ENCODE results near the gene MGAT1.

The MGAT1 gene

GRCh38 chr5:180825768-180826525, 23.3 kb upstream of the MGAT1 start (continued):
- TF ChIP-seq TSHZ2 (CRISPR knock-in tag; IDR thresholded peaks at IDR 0.05), result no peak
- no peak for TF ChIP-seq POU6F1 (CRISPR knock-in tag; IDR thresholded peaks at IDR 0.05; ENCODE audit: borderline replicate concordance, low read depth)
- TF ChIP-seq ESRRG (CRISPR knock-in tag; IDR thresholded peaks at IDR 0.05), result no peak

GRCh38 chr5:180824630-180825476, 22.2 kb upstream of the MGAT1 start:
- no peak for ATAC-seq
- TF ChIP-seq GLIS3 (CRISPR knock-in tag; IDR thresholded peaks at IDR 0.05) (no peak), RARB (CRISPR knock-in tag; IDR thresholded peaks at IDR 0.05) (no peak), ISL1 (CRISPR knock-in tag; IDR thresholded peaks at IDR 0.05) (no peak), CREB5 (CRISPR knock-in tag; IDR thresholded peaks at IDR 0.05; ENCODE audit: low read depth) (no peak), TCF4 (CRISPR knock-in tag; IDR thresholded peaks at IDR 0.05; ENCODE audit: borderline replicate concordance) (no peak), ARNTL (CRISPR knock-in tag; IDR thresholded peaks at IDR 0.05; ENCODE audit: borderline replicate concordance, low read depth) (no peak), BACH2 (CRISPR knock-in tag; IDR thresholded peaks at IDR 0.05; ENCODE audit: borderline replicate concordance) (no peak), ESRRG (CRISPR knock-in tag; IDR thresholded peaks at IDR 0.05) (no peak), SNAI2 (CRISPR knock-in tag; IDR thresholded peaks at IDR 0.05) (no peak), OSR1 (CRISPR knock-in tag; IDR thresholded peaks at IDR 0.05) (no peak)

- TF ChIP-seq ZNF70 (CRISPR knock-in tag; IDR thresholded peaks at IDR 0.05) (no peak), RARB (CRISPR knock-in tag; IDR thresholded peaks at IDR 0.05) (no peak), ESRRG (CRISPR knock-in tag; IDR thresholded peaks at IDR 0.05) (no peak), TOX (CRISPR knock-in tag; IDR thresholded peaks at IDR 0.05; ENCODE audit: borderline replicate concordance) (no peak), ZC3H10 (CRISPR knock-in tag; IDR thresholded peaks at IDR 0.05) (no peak), SNAI2 (CRISPR knock-in tag; IDR thresholded peaks at IDR 0.05) (no peak), CSDC2 (CRISPR knock-in tag; IDR thresholded peaks at IDR 0.05) (no peak), ZNF8 (CRISPR knock-in tag; IDR thresholded peaks at IDR 0.05) (no peak), PATZ1 (CRISPR knock-in tag; IDR thresholded peaks at IDR 0.05; ENCODE audit: borderline replicate concordance) (no peak), BACH2 (CRISPR knock-in tag; IDR thresholded peaks at IDR 0.05; ENCODE audit: borderline replicate concordance) (no peak), PPARA (CRISPR knock-in tag; IDR thresholded peaks at IDR 0.05; ENCODE audit: borderline replicate concordance) (no peak), ZFP3 (CRISPR knock-in tag; IDR thresholded peaks at IDR 0.05) (no peak), POU6F1 (CRISPR knock-in tag; IDR thresholded peaks at IDR 0.05; ENCODE audit: borderline replicate concordance, low read depth) (no peak), CREB5 (CRISPR knock-in tag; IDR thresholded peaks at IDR 0.05; ENCODE audit: low read depth) (no peak)
- no peak for ATAC-seq
These were observed 21.5 kb upstream of the MGAT1 start for GRCh38 chr5:180823940-180824629.
